ENCODE measurements around the gene TMEM250.

Gene TMEM250

GRCh38 chr9:136111910-136112309, 6.8 kb downstream of the TMEM250 start:
- no peak overlapping the region for H3K27ac ChIP-seq
- TF ChIP-seq ZFX (IDR thresholded peaks at IDR 0.05) (no peak), CTCF (conservative IDR thresholded peaks at IDR 0.05) (no peak)

- TF ChIP-seq ZFX (IDR thresholded peaks at IDR 0.05) = no peak
- TF ChIP-seq CTCF (conservative IDR thresholded peaks at IDR 0.05) = no peak
- no peak overlapping the region for H3K27ac ChIP-seq
Measured at GRCh38 chr9:136111190-136111589, 7.5 kb downstream of the TMEM250 start.

GRCh38 chr9:136110082-136111061, 8.3 kb downstream of the TMEM250 start:
- TF ChIP-seq ZFX (IDR thresholded peaks at IDR 0.05) = no peak
- TF ChIP-seq CTCF (conservative IDR thresholded peaks at IDR 0.05) = no peak
- H3K27ac ChIP-seq = peak overlapping the region; percentile 3; the same call in 1 of the 2 replicates

- peak overlapping the region; percentile 3; the same call in 1 of the 2 replicates for H3K27ac ChIP-seq
- no peak for TF ChIP-seq ZFX (IDR thresholded peaks at IDR 0.05)
- TF ChIP-seq CTCF (conservative IDR thresholded peaks at IDR 0.05) = no peak
Measured at GRCh38 chr9:136109351-136110081, 9.2 kb downstream of the TMEM250 start.

- H3K27ac ChIP-seq = no peak overlapping the region; the same call in 1 of the 2 replicates
- TF ChIP-seq CTCF (conservative IDR thresholded peaks at IDR 0.05) (no peak), ZFX (IDR thresholded peaks at IDR 0.05) (no peak)
Measured at GRCh38 chr9:136108648-136109266, 9.9 kb downstream of the TMEM250 start.

- no peak overlapping the region; the same call in 1 of the 2 replicates for H3K27ac ChIP-seq
Measured at GRCh38 chr9:136107953-136108647, 10.6 kb downstream of the TMEM250 start.

More at GRCh38 chr9:136107953-136108647, 10.6 kb downstream of the TMEM250 start:
- TF ChIP-seq ZFX (IDR thresholded peaks at IDR 0.05) = no peak
- TF ChIP-seq CTCF (conservative IDR thresholded peaks at IDR 0.05) = no peak
